HG03571 (cell line): ENCODE measurements around the gene PPP2R5C.
"Not testable (repeated sequence)": the region's sequence is repeated elsewhere in the genome, so short reads cannot be mapped to it uniquely, and the experiment has no call there.

ENCODE experiments used
- ATAC-seq: cut with Tn5 transposase; IDR thresholded peaks from one replicate; pipeline ENCODE4 v1.9.1; 2021; ENCODE audit not compliant: unreplicated experiment

The PPP2R5C gene

GRCh38 chr14:101749756-101750155 lies 11.8 kb upstream of the PPP2R5C start:
- ATAC-seq = not testable (repeated sequence)

- ATAC-seq = no peak
Measured at GRCh38 chr14:101754893-101755292, 6.6 kb upstream of the PPP2R5C start.

GRCh38 chr14:101755591-101756324 lies 5.8 kb upstream of the PPP2R5C start:
- ATAC-seq = no peak

GRCh38 chr14:101757064-101757838 lies 4.3 kb upstream of the PPP2R5C start:
- no peak for ATAC-seq

GRCh38 chr14:101757839-101758211 lies 3.7 kb upstream of the PPP2R5C start:
- ATAC-seq = no peak

- no peak for ATAC-seq
Measured at GRCh38 chr14:101758913-101759593, 2.5 kb upstream of the PPP2R5C start.

- peak; percentile 58 for ATAC-seq
Measured at GRCh38 chr14:101760138-101761011, 1.1 kb upstream of the PPP2R5C start.

GRCh38 chr14:101761881-101762529 lies 496 bp downstream of the PPP2R5C start:
- ATAC-seq = peak; percentile 16

- ATAC-seq = no peak
Measured at GRCh38 chr14:101762530-101763101, 1.1 kb downstream of the PPP2R5C start.

- ATAC-seq = no peak
Measured at GRCh38 chr14:101763941-101764709, 2.6 kb downstream of the PPP2R5C start.

GRCh38 chr14:101767618-101768362 lies 6.3 kb downstream of the PPP2R5C start:
- no peak for ATAC-seq

GRCh38 chr14:101770183-101770582 lies 8.7 kb downstream of the PPP2R5C start:
- ATAC-seq = no peak

- ATAC-seq = no peak
Measured at GRCh38 chr14:101772770-101773169, 11.3 kb downstream of the PPP2R5C start.

- no peak for ATAC-seq
Measured at GRCh38 chr14:101773378-101773777, 11.9 kb downstream of the PPP2R5C start.

- ATAC-seq = no peak
Measured at GRCh38 chr14:101774006-101774795, 12.7 kb downstream of the PPP2R5C start.

- no peak for ATAC-seq
Measured at GRCh38 chr14:101774814-101775213, 13.3 kb downstream of the PPP2R5C start.

- no peak for ATAC-seq
Measured at GRCh38 chr14:101775826-101776225, 14.3 kb downstream of the PPP2R5C start.

GRCh38 chr14:101776344-101776743 lies 14.8 kb downstream of the PPP2R5C start:
- no peak for ATAC-seq
